CD14-positive monocyte (primary cell): ENCODE data around the gene DIRAS1. TPM values are rescaled to one million over a fixed set of nuclear protein-coding genes. Genes with fewer than 3 reads are reported as not detected.
"Not testable (repeated sequence)": the region's sequence is repeated elsewhere in the genome, so short reads cannot be mapped to it uniquely, and the experiment has no call there.

Experiments
- DNase-seq, 3 donors: peaks; one replicate each; pipeline ENCODE4 v3.0.0-alpha.2; 2011 to 2022
- H2AFZ ChIP-seq: 2 replicates; pipeline ENCODE4 v1.6.0; 2012; ENCODE audit warnings: mild to moderate bottlenecking, low read depth, low read length, inconsistent platforms; ENCODE audit not compliant: insufficient read depth, poor library complexity, severe bottlenecking
- H3K27ac ChIP-seq, 2 donors: 1 replicate in 1 of 2; 2 replicates in 1 of 2; pipeline ENCODE4 v1.5.1; 2012 to 2013; ENCODE audit warnings: low read length in 2 of 2, control low read depth in 1 of 2, inconsistent platforms in 1 of 2, low read depth in 1 of 2, mild to moderate bottlenecking in 1 of 2
- H3K27me3 ChIP-seq, 2 donors: one replicate each; pipeline versions ENCODE4 v1.6.0 to v1.6.1; 2011 to 2013; ENCODE audit warnings: low read length in 2 of 2; ENCODE audit not compliant: control insufficient read depth in 2 of 2, insufficient read depth in 2 of 2
- H3K36me3 ChIP-seq, 2 donors: replicated peaks in 1 of 2; 1 replicate in 1 of 2; 2 replicates in 1 of 2; pipeline versions ENCODE4 v1.5.1 to v1.6.1; 2012 to 2013; ENCODE audit warnings: low read length in 2 of 2, control low read depth in 1 of 2, inconsistent platforms in 1 of 2, mild to moderate bottlenecking in 1 of 2; ENCODE audit not compliant: insufficient read depth in 2 of 2, control insufficient read depth in 1 of 2
- H3K4me1 ChIP-seq, 2 donors: 1 replicate in 1 of 2; 2 replicates in 1 of 2; pipeline versions ENCODE4 v1.5.1 to v1.6.1; 2012 to 2013; ENCODE audit warnings: low read length in 2 of 2, control low read depth in 1 of 2, inconsistent platforms in 1 of 2, mild to moderate bottlenecking in 1 of 2, moderate library complexity in 1 of 2; ENCODE audit not compliant: insufficient read depth in 2 of 2, control insufficient read depth in 1 of 2
- H3K4me2 ChIP-seq: replicated peaks from 2 replicates; pipeline ENCODE3; 2012; ENCODE audit warnings: low read length, moderate library complexity, mild to moderate bottlenecking; ENCODE audit not compliant: poor library complexity, severe bottlenecking; ENCODE audit errors: extremely low read depth
- H3K4me3 ChIP-seq, 3 experiments: fragments of 200-600 bp in 1 of 3; sonication (generic) in 1 of 3; replicated peaks in 1 of 3; 1 replicate in 2 of 3; 2 replicates in 1 of 3; pipeline ENCODE4 v1.5.1; 2011 to 2013; ENCODE audit warnings: low read length in 3 of 3, mild to moderate bottlenecking in 3 of 3, control low read depth in 2 of 3, low read depth in 2 of 3, inconsistent platforms in 1 of 3, moderate library complexity in 1 of 3
- H3K79me2 ChIP-seq: 2 replicates; pipeline ENCODE4 v1.6.0; 2012; ENCODE audit warnings: mild to moderate bottlenecking, control low read depth, inconsistent platforms, low read length, moderate library complexity; ENCODE audit not compliant: insufficient read depth
- H3K9ac ChIP-seq: 2 replicates; pipeline ENCODE4 v1.6.0; 2017; ENCODE audit warnings: low read length, mild to moderate bottlenecking; ENCODE audit not compliant: insufficient read depth, poor library complexity, severe bottlenecking
- H3K9me3 ChIP-seq, 2 donors: replicated peaks in 1 of 2; 1 replicate in 1 of 2; 2 replicates in 1 of 2; pipeline versions ENCODE4 v1.5.1 to v1.6.1; 2012 to 2013; ENCODE audit warnings: low read length in 2 of 2, control low read depth in 1 of 2; ENCODE audit not compliant: control insufficient read depth in 1 of 2, insufficient read depth in 1 of 2
- H4K20me1 ChIP-seq: 2 replicates; pipeline ENCODE4 v1.6.0; 2012; ENCODE audit warnings: mild to moderate bottlenecking, low read length, control low read depth, moderate library complexity; ENCODE audit not compliant: insufficient read depth
- H3K27ac Mint-ChIP-seq, 7 donors: one replicate each; pipeline ENCODE4 v1.8.0; 2020; ENCODE audit warnings: mild to moderate bottlenecking in 7 of 7, mixed read lengths in 7 of 7, moderate library complexity in 6 of 7, inconsistent platforms in 2 of 7
- H3K27me3 Mint-ChIP-seq, 3 donors: one replicate each; pipeline ENCODE4 v1.8.0; 2021 to 2022; ENCODE audit warnings: low read depth in 3 of 3, mild to moderate bottlenecking in 3 of 3, mixed read lengths in 3 of 3, moderate library complexity in 3 of 3, inconsistent platforms in 1 of 3
- H3K36me3 Mint-ChIP-seq, 2 donors: one replicate each; pipeline ENCODE4 v1.8.0; 2020; ENCODE audit warnings: mixed read lengths in 2 of 2, inconsistent platforms in 1 of 2, mild to moderate bottlenecking in 1 of 2
- H3K4me1 Mint-ChIP-seq: one replicate; pipeline ENCODE4 v1.8.0; 2020; ENCODE audit warnings: mild to moderate bottlenecking, mixed read lengths
- H3K4me3 Mint-ChIP-seq, 2 donors: one replicate each; pipeline ENCODE4 v1.8.0; 2020; ENCODE audit warnings: mild to moderate bottlenecking in 2 of 2, mixed read lengths in 2 of 2, moderate library complexity in 1 of 2
- H3K9me3 Mint-ChIP-seq, 7 donors: one replicate each; pipeline ENCODE4 v1.8.0; 2020 to 2022; ENCODE audit warnings: mixed read lengths in 7 of 7, mild to moderate bottlenecking in 6 of 7, moderate library complexity in 6 of 7, inconsistent platforms in 2 of 7
- WGBS: methylation state at CpG from one replicate; pipeline ENCODE4 v1.1.5; 2013; ENCODE audit warnings: missing lambda C conversion rate; ENCODE audit not compliant: insufficient coverage; 5-methylcytosine and 5-hydroxymethylcytosine counted together
- intact Hi-C, 2 donors: fragments of 100-400 bp; cut with micrococcal nuclease; formaldehyde crosslinking; loops; one replicate each; pipeline versions ENCODE4 v1.15.0 to v1.15.1; 2023
- polyA plus RNA-seq, 3 donors: library from polyadenylated mRNA; depleted of rRNA in 1 of 3; unstranded in 2 of 3; stranded (reverse) in 1 of 3; fragments of 300-500 nt in 2 of 3; fragments of >200 nt in 1 of 3; fragmentation: Illumina TruSeq in 2 of 3; gene quantifications; 1 replicate in 2 of 3; 2 replicates in 1 of 3; pipeline ENCODE4 v1.2.3, GENCODE V29; 2012 to 2021
- TF ChIP-seq, protein P1 (sequence below): fragments of 200-600 bp; IDR thresholded peaks from one replicate; pipeline ENCODE4 v1.8.0; 2022; ENCODE audit warnings: antibody characterized with exemption, mild to moderate bottlenecking

DIRAS1 gene
- polyA plus RNA-seq, 3 donors, result 0.04 TPM; not detected in 2

DNA sequence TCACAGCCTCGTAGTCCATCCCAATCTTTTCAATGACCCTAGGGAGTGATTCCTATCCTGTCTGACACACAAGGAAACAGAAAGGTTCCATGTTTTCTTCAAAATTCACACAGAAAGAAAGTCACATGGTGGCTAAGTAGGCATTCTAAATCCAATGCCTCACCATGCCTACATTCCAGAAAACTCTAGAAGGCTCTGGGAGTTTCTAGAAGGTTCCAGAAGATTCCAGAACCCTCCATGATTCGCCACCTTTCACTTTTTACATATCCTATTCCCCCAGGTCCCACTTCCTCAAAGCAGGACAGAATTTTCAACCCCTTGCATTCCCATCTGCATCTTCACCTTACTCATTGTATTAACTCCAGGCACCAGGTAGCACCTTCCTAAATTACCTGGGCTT, 41.7 kb downstream of the DIRAS1 start:
- Histone ChIP-seq H3K36me3 (no peaks in the 10 kb centered on the region), H3K4me1 (peaks cover 28 to 33% of the 10 kb centered on the region in 2 donors)

DNA sequence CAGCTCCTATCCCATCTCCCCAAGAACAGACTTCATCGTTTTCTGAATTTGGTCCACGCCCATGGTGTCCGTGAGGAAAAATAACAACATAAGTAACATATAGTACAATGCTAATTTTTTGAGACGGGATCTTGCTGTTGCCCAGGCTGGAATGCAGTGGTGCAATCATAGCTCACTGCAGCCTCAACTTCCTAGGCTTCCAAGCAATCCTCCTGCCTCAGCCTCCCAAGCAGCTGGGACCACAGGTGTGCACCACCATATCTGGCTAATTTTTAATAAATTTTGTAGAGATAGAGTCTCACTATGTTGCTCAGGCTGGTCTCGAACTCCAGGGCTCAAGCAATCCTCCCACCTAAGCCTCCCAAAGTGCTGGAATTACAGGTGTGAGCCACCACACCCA, 42.2 kb downstream of the DIRAS1 start:
- intact Hi-C loops, H4K20me1 ChIP-seq, H3K27me3 ChIP-seq, H3K9ac ChIP-seq, H3K4me3 ChIP-seq, H2AFZ ChIP-seq, H3K9me3 ChIP-seq, H3K4me2 ChIP-seq, DNase-seq, H3K36me3 Mint-ChIP-seq, H3K27me3 Mint-ChIP-seq, H3K4me3 Mint-ChIP-seq, H3K36me3 ChIP-seq, H3K79me2 ChIP-seq, H3K27ac ChIP-seq: not testable (repeated sequence)
- 100% methylated on average over 1 of the region's 5 CpGs for WGBS
- H3K27ac Mint-ChIP-seq, result peak overlapping the region in 2 of 7 donors; percentile 77 to 81
- H3K9me3 Mint-ChIP-seq, result peaks cover 0 to 10% (median 2%) of the 10 kb centered on the region in 7 donors
- H3K4me1 ChIP-seq, result peaks cover 29 to 33% of the 10 kb centered on the region in 2 donors
- peaks cover 54% of the 10 kb centered on the region for H3K4me1 Mint-ChIP-seq

More for the DNA sequence above, 41.7 kb downstream of the DIRAS1 start:
- intact Hi-C loops, result no loop called here
- Mint-ChIP-seq H3K36me3 (peaks cover 0 to 6% of the 10 kb centered on the region in 2 donors), H3K27ac (peak overlapping the region in 2 of 7 donors; percentile 19 to 53), H3K4me1 (peaks cover 51% of the 10 kb centered on the region), H3K9me3 (peaks cover 0 to 10% (median 2%) of the 10 kb centered on the region in 7 donors), H3K4me3 (no peak overlapping the region), H3K27me3 (peaks cover 0 to 5% (median 4%) of the 10 kb centered on the region in 3 donors)
- Histone ChIP-seq H3K27me3 (no peaks in the 10 kb centered on the region), H3K4me2 (no peak overlapping the region), H3K27ac (no peak overlapping the region), H2AFZ (no peak overlapping the region), H4K20me1 (no peaks in the 10 kb centered on the region), H3K9me3 (no peaks in the 10 kb centered on the region), H3K79me2 (no peaks in the 10 kb centered on the region), H3K4me3 (no peak overlapping the region), H3K9ac (no peak overlapping the region)
- 71% methylated on average over 2 of the region's 2 CpGs for WGBS
- no peak for DNase-seq
- TF ChIP-seq, protein P1, sequence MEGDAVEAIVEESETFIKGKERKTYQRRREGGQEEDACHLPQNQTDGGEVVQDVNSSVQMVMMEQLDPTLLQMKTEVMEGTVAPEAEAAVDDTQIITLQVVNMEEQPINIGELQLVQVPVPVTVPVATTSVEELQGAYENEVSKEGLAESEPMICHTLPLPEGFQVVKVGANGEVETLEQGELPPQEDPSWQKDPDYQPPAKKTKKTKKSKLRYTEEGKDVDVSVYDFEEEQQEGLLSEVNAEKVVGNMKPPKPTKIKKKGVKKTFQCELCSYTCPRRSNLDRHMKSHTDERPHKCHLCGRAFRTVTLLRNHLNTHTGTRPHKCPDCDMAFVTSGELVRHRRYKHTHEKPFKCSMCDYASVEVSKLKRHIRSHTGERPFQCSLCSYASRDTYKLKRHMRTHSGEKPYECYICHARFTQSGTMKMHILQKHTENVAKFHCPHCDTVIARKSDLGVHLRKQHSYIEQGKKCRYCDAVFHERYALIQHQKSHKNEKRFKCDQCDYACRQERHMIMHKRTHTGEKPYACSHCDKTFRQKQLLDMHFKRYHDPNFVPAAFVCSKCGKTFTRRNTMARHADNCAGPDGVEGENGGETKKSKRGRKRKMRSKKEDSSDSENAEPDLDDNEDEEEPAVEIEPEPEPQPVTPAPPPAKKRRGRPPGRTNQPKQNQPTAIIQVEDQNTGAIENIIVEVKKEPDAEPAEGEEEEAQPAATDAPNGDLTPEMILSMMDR, result no peak
